HG03095 (cell line): Measurements from ENCODE around the gene EEF2K.
"Not testable (repeated sequence)": the region's sequence is repeated elsewhere in the genome, so short reads cannot be mapped to it uniquely, and the experiment has no call there.

ENCODE experiments used
- ATAC-seq: cut with Tn5 transposase; IDR thresholded peaks from one replicate; pipeline ENCODE4 v1.9.1; 2021; ENCODE audit warnings: moderate library complexity; ENCODE audit not compliant: unreplicated experiment

EEF2K gene

GRCh38 chr16:22207715-22208360, 1.8 kb downstream of the EEF2K start:
- no peak for ATAC-seq

- no peak for ATAC-seq
Observed at GRCh38 chr16:22210285-22210684, 4.2 kb downstream of the EEF2K start.

- no peak for ATAC-seq
Observed at GRCh38 chr16:22210854-22211253, 4.8 kb downstream of the EEF2K start.

GRCh38 chr16:22213236-22213635, 7.2 kb downstream of the EEF2K start:
- no peak for ATAC-seq

- no peak for ATAC-seq
Observed at GRCh38 chr16:22213801-22214200, 7.7 kb downstream of the EEF2K start.

GRCh38 chr16:22214402-22214801, 8.3 kb downstream of the EEF2K start:
- ATAC-seq, result no peak

GRCh38 chr16:22214889-22215288, 8.8 kb downstream of the EEF2K start:
- no peak for ATAC-seq

- no peak for ATAC-seq
Observed at GRCh38 chr16:22216191-22216831, 10.2 kb downstream of the EEF2K start.

- ATAC-seq, result not testable (repeated sequence)
Observed at GRCh38 chr16:22216832-22217225, 10.8 kb downstream of the EEF2K start.

- ATAC-seq, result peak; percentile 75
Observed at GRCh38 chr16:22217890-22218730, 12.0 kb downstream of the EEF2K start.

- no peak for ATAC-seq
Observed at GRCh38 chr16:22219389-22220068, 13.5 kb downstream of the EEF2K start.

- no peak for ATAC-seq
Observed at GRCh38 chr16:22220069-22220440, 14.0 kb downstream of the EEF2K start.

GRCh38 chr16:22220714-22221113, 14.6 kb downstream of the EEF2K start:
- no peak for ATAC-seq

- no peak for ATAC-seq
Observed at GRCh38 chr16:22222006-22222405, 15.9 kb downstream of the EEF2K start.

- ATAC-seq, result no peak
Observed at GRCh38 chr16:22222998-22223397, 16.9 kb downstream of the EEF2K start.

GRCh38 chr16:22225060-22225459, 19.0 kb downstream of the EEF2K start:
- ATAC-seq, result no peak

GRCh38 chr16:22229889-22230288, 23.8 kb downstream of the EEF2K start:
- ATAC-seq, result no peak

- no peak for ATAC-seq
Observed at GRCh38 chr16:22232277-22233036, 26.4 kb downstream of the EEF2K start.

- no peak for ATAC-seq
Observed at GRCh38 chr16:22233037-22233372, 26.9 kb downstream of the EEF2K start.

GRCh38 chr16:22235839-22236745, 30.0 kb downstream of the EEF2K start:
- ATAC-seq, result no peak
